Suppressor macrophage treated with lipopolysaccharide for 1 hour (primary cell): ENCODE results near the gene NAT14.
"Not testable (repeated sequence)": the region's sequence is repeated elsewhere in the genome, so short reads cannot be mapped to it uniquely, and the experiment has no call there.

ENCODE experiments used
- DNase-seq, 3 donors: peaks; one replicate each; pipeline ENCODE4 v3.0.0-alpha.2; 2020 to 2022

The NAT14 gene, protein sequence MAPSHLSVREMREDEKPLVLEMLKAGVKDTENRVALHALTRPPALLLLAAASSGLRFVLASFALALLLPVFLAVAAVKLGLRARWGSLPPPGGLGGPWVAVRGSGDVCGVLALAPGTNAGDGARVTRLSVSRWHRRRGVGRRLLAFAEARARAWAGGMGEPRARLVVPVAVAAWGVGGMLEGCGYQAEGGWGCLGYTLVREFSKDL

DNA sequence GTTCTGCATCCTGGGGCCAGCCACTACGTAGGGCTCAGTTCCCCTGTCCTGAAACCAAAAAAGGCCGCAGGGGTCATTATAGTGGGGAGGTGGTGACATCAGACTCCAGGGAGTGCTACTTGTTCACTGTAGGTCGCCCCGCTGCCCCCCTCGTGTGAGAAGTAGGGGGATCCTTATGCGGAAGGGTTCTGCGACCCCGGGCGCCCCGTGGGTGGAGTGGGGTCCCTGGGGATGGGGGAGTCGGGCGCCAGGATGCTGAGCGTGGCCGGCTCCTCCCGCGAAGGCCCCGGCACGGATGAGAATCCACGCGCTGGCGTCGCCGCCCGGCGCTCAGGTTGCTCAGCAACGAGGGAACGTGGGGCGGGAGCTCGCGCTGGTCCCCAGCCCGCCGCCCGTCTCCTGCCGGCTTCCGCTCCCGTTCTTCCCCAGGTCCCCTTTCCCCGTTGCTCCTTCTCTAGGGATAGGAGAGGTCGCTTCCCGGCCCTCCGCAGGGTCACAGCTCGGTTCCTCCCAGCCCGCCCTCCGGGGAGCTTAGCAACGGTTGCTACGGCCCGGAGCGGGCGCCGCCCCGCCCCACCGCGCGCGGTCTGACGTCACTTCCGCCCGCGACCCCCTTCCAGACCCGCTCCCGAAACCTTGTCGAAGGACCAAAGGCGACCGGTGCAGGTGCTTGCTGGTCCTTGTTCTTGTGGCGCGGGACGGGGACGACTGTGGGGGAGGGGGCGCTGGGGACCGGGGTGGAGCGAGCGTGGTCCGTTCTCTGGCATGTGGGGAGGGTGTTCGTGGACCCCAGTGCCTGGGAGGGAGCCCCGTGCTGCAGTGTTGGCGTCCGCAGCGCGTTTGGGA is at the start of gene NAT14:
Gene NAT14, plus strand, starts transcription at position 596 of the 846 bp plus-strand sequence. CDS start 521 bp downstream, outside the sequence.
- DNase-seq, result peak in 2 of 3 donors; percentile 26 to 50

DNA sequence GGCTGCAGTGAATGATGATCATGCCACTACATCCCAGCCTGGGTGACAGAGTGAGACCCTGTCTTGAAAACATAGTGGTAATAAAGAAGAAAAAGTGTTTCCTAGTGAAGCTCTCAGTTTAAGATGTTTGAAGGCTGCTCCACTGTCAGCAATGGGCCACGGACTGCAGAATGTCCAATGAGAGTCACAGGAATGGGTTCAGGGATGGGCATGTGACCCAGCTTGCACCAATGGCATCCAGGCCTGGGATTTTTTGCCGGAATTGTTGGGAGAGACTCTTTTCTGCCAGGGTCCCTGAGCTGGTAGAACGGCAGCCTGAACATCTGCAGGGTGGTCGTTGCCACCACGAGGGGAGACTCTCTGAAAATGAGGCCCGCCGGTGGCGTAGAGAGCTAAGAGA is 48.1 kb upstream of the NAT14 start:
- DNase-seq, result no peak

DNA sequence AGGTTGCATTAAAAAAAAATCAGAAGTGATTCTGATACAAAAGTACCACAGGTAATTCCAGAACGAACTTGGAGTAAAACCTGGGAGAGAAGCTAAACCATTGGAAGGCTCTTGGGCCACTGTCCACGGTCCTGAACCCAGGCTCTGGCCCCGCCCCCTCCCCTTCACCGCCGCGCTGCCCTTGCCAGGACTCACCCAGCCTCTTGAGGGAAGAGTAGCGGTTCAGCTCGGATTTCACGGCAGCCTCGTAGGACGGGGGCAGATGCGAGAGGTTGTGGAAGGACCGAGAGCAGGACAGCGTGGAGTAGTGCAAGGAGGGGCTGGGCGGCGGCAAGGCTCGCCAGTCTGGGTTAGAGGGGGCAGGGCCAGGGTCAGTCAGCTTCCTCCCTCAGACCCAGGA is 47.6 kb upstream of the NAT14 start:
- DNase-seq, result peak; percentile 54 to 81 (median 67)

DNA sequence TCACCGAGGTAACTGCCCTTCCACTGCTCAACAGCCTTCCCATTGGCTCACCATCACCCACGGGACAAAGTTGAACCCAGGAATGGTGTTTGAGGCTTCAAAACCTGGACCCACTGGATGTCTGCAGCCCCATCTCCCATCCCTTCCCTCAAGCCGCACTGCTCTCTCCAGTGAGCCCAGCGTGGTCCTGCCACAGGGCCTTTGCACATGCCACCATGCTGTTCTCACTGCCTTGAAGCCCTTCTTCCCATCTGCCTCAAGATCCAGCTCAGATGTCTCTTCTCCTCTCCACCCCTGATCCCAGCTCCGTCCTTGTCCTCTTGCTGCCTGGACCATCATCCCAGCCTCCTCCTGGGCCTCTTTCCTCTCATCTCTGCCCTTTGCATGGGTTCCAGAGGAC is 45.9 kb upstream of the NAT14 start:
- DNase-seq, result no peak

DNA sequence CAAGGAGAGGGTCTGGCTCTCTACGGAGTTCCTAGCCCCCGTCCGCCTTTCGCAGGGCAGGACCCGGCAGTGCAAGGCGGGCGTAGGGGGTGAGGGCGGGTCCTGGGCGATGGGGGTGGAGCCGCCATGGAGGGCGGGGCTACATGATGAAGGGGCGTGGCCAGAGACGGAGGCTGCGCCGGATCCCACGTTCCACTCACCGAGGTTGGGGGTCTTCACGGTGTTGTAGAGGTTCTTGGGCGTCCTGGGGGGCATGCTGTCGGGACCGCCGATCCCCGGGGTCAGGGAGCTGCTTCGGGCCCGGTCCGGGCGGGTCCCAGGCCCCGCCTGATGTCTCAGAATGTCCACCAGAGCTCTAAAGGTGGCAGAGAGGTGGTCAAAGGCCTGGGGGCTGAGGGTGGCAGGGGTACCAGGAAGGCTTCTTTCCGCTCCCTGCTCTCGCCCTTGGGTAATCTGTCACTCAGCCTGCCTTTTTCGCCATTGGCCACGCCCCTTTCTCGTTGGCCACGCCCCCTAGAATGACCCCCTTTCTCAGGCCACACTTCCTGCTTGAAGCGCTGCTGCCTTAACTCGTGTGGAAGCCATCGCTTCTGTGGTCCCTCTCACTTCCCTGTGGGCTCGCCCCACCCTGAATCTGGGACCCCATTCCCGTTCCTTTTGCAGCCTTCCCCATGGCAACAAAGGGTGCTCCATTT is 44.4 kb upstream of the NAT14 start:
- peak in 1 of 3 donors; percentile 22 for DNase-seq

DNA sequence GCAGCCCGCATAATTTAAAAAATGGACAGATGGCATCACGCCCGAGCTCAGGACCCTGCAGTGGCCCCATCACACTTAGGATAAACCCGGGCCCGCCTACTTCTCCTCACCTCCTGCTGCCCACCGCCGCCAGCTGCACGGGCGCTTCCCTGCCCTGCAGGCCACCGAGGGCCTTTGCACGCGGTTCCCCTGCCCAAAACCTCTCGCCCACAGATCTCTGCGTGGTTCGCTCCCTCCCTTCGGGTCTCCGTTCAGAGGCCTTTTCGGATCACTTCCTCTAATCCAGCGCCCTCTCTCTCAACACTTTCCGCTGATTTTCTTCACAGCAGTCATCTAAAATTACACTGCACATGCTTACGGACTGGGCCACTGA is 43.7 kb upstream of the NAT14 start:
- DNase-seq, result peak; percentile 60 to 70 (median 69)

DNA sequence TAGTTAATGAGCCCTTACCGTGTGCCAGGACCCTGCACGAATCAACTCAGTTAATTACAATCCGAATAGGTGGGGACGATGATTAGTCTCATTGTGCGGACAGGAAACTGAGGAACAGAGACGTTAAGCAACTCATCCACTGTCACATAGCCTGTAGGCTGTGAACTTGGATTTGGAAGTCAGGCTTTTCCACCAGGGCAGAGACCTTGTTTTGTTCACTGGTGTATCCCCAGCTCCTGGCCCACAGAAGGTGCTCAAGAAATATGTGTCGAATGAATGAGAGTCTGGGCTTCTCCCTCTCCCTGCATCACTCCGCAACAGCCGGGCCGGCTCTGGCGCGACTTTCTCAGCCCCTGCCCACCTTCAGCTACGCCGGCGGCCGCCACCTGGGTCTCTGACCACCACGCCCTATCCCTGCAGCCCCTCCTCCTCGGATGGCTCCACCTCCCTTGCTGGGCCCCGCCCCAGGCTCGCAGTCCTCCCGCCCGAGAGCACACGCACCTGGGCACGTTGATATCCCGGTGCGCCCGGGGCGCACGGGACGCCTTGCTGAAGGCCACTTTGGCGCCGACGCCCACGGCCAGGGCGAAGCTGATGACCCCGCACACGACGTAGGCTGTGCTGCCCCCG is 43.2 kb upstream of the NAT14 start:
- DNase-seq, result no peak

DNA sequence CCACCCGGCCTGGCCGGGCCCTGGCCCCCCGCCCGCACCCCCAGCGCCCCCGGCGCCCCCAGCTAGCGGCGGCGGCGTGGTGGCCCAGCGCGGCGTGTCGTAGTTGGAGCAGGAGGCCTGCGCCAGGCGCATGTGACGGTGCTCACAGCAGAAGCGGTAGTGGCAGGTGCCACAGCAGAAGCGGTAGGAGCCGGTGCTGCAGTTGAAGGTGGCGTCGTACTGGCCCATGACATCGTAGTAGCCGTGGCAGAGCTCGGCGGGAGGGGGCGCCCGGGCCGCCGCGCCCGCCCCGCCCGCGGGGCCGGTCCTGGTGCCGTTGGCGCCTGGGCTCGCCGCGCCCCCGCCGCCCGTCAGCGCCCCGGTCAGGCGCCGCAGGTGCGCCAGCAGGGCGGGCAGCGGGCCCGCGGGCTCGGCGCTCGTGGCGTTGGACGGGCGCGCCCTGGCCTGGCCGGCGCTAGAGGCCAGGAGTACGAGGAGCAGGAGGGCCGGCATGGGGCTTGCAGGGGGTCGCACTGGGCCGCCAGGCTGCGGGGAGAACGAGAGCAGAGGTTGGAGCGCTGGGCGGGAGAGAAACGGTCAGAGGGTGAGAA is 42.5 kb upstream of the NAT14 start:
- no peak for DNase-seq

DNA sequence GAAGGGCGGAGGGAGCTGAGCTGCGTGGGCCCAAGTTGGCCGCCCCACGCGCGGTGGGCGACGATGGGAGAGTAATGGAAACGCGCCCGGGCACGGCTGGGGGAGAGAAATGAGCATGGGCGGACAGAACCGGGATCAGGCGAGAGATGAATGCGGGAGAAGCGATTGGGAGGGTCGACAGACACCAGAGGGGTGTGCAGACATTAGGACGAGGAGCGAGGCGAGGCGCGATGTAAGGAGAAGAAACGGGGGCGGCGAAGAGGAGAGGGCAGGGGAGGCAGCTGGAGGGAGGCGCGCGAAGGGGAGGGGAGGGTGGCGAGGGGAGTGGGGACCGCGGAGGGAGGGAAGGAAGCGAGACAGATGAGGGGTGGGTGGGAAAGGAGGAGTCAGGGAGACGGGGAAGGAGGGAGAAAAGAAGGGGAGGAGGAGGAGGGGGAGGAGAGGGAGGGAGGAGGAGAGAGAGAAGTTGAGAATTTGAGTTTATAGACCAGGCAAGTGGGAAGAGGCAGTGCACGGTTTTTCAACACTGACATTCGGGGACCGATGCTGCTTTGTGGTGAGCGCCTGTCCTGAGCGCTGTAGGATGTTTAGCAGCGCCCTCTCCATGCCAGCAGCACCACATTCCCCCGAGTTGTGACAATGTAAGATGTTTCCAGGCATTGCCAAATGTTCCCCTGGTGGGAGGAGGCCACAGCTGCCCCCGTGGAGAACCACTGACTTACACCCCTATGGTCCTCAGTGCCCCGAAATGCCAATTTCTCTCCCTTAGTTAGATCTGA is 41.8 kb upstream of the NAT14 start, which contains the start of gene SHISA7:
Gene SHISA7, minus strand, starts transcription at position 256 of the 779 bp plus-strand sequence. CDS start 437 bp downstream, outside the sequence.
- DNase-seq, result no peak

DNA sequence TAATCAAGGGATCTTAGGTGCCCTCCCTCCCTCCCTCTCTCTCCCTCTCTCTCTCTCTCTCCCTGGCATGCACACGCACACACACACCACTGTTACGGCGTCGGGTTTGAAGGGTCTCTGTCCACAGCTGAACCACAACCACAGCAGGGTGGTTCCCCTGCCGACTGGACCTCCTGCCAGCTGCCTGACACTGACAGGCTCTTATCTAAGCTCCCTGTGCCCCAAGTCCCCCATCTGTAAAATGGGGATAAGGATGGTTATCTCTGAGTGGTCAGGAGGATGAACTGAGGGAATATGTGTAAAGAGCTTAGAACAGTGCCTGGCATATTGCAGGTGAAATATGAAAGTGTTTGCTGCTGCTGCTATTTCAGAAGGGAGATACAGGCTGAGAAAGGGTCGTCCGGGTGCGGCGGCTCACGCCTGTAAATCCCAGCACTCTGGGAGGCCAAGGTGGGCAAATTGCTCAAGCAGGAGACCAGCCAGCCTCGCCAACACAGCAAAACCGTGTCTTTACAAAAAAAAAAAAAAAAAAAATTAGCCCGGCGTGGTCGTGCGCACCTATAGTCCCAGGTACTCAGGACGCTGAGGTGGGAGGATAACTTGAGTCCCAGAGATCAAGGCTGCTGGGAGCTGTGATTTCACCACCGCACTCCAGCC is 41.0 kb upstream of the NAT14 start:
- DNase-seq, result no peak

DNA sequence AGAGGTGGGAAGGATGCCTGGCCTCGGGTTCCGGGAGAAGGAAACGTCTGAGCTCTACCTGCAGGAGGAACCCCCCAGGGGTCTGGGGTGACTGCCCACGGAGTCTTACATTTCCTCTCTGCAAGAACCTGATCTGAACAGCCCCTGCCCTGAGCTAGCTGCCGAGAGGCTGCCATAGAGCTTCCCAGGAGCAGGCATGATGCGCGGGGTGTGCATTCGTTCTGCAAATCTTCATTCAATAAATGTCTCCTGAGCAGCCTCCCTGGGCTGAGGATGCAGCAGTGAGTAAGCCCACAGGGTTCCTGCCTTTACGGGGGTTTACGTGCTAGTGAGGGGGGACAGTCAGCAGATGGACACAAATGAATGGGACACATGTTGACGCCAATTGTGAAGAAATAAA is 40.3 kb upstream of the NAT14 start:
- no peak for DNase-seq

DNA sequence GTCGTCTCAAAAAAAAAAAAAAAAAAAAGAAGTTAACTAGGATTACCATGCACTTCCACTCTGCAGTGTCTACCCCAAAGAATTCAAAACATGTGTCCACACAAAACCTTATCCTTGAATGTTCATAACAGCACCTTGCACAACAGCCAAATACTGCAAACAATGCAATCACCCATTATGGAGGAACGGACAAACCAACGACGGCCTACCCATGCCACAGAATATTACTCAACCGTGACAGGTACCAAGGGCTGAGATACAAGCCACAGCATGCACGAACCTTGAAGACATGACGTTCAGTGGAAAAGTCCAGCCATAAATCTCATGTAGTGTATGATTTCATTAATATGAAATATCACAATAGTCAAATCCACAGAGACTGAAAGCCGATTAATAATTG is 38.9 kb upstream of the NAT14 start:
- no peak for DNase-seq

DNA sequence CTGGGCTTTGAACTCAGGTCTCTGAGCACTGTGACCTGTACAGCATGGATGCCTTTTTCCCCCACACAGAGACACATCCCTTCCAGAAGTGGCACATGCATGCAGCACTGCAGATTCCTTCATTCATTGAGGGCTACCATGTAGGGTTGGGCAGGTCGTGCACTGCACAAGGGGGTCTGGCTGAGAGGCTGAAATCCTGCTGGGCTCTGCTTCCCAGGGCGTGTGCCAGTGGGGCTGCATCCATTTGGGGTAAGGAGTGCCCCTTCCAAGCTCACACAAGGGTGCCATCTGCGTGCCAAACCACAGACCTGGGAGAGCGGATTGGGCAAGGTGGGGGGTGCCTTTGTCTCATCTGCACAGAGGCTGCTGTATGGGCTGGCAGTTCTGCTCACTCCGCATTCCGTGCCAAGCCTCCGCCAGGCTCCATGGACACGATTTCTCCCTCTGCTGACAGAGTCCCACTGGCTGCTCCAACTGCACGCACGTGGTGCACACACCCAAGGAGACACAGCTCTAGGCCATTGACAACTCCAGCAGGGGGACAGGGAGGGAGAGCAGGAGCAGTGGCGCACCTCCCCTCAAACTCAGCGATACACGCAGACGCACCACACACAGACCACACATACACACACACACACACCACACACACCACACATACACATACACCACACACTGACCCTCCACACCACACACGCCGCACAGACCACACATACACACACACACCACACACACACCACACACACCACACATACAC is 37.4 kb upstream of the NAT14 start:
- no peak for DNase-seq

DNA sequence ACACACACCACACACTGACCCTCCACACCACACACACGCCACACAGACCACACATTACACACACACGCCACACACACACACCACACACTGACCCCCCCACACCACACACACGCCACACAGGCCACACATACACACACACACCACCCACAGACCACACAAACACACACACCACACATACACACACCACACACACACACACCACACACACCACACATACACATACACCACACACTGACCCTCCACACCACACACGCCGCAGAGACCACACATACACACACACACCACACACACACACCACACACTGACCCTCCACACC is 36.9 kb upstream of the NAT14 start:
- not testable (repeated sequence) for DNase-seq

DNA sequence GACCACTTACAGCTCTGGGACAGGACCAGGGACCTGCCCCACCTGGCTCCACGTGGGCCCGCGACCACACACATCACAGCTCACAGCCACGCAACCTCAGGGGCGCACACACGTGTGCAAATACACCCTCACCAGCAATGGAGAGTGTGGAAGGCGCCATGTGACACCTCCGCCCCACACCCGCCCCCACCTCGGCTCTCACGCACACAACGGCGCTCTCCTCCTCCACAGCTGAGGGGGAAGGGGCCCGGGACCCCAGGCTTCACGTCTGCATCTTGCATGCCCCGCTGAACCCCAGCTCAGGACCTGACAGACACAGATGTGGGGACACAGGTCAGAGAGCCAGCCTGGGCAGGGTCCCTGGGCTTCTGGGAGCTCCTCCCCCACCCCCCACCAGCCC is 35.5 kb upstream of the NAT14 start:
- DNase-seq, result no peak

DNA sequence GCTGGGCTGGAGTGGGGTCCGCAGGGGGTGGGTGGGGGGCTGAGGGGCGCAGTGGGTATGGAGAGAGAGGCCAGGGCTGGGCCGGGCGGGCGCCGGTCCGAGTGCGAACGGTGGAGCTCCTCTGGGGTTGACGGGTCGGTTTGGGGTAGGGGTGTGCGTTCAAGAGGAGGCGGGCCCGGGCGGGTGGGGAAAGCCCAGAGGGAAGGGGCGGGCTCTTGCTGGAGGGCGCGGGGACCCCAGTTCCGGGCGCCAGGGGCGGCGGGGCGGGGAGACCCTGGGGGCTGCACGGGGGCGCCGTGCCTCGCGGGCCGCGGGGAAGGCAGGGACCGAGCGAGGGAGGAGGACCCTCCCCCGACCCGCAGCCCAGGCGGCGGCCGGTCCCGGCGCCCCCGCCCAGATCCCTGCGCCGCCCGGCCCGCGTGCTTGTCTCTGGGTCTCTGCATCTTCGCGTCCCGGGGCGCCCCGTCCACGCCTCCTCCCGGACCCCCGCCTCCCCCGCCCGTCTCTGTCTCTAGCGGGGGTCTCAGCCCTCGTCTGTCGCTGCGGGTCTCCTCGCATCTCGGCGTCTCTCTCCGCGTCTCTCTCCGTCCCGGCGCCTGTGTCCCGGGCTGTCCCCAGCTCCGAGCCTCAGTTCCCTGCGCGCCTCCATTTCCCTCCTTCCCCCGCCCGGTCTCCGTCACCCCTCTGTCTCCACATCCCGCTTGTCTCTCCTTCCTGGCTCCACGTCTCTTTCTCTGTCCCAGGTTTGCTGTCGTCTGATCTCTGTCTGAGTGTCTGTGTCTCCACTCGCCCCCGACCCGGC is 33.6 kb upstream of the NAT14 start:
- DNase-seq, result no peak

DNA sequence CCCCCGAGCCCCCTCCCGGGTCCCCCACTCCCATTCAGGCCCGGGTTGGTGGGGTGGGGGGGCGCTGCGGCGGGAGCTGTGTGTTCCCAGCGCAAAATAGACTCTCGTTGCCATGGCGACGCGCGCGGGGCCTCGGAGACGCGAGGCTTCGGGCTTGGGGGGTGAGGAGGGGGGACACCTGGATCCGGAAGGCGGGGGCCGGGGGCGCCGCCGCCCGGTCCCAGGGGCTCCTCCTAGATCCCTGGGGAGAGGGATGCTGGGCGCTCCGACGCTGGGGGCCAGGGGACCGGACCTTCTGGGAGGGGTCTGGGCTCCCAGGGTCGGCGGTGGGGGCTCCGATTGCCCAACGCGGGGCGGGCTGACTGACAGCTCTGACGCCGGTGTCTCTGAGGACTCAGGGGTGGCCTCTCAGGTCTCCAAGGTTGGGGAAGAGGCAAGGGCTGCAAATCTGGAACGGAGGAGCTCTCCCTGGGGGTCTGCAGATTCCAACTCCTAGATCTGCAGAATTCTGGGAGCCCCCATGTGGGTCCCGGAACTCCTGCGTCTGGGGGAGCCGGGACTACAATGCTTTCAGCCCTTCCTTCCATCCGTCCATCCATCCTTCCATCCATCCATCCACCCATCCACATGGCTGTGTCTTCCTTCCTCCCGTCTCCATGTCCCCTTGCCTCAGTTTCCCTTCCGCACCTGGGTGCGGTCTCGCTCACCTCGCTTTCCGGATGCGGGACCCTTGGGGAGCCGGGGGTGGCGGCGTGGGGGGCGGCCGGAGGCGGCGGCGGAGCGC is 32.8 kb upstream of the NAT14 start:
- DNase-seq, result no peak

DNA sequence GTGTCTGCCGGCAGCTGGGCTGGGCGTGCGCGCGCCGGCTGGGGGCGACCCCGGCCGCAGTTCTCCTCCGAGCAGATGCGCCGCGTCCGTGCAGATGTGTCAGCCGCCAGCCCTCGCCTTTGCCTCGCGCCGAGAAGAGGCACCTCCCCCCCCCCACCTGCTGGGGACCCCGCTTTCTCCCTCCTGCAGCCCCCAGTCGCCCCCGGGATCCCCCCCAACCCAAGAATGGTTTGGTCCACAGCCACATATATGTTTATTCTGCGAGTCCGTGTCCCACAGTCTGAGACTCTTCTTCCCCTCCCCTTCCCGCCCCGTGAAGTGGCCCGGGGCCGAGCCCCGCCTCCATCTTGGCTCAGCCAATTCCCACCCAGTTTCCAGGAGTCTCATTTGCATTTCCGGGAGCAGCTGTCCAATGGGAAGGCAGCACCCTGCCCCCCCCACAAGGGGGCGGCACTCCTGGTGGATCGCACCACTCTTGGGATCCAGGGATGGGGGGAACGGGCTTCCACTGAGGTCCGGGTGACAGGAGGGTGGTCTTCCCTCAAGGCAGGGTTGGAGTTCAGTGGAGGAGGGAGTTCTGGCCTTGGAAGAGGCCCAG is 32.1 kb upstream of the NAT14 start:
- peak; percentile 41 to 66 (median 62) for DNase-seq
